Activated T-helper 9 cell treated with anti-CD3 and anti-CD28 coated beads, Interleukin-2, amount 50 U/mL, for 16 hours (primary cell): ENCODE measurements around the gene OGFOD1.

Experiments
- DNase-seq: peaks from one replicate; pipeline ENCODE4 v3.0.0-alpha.2; 2020; ENCODE audit warnings: low read depth

The OGFOD1 gene

DNA sequence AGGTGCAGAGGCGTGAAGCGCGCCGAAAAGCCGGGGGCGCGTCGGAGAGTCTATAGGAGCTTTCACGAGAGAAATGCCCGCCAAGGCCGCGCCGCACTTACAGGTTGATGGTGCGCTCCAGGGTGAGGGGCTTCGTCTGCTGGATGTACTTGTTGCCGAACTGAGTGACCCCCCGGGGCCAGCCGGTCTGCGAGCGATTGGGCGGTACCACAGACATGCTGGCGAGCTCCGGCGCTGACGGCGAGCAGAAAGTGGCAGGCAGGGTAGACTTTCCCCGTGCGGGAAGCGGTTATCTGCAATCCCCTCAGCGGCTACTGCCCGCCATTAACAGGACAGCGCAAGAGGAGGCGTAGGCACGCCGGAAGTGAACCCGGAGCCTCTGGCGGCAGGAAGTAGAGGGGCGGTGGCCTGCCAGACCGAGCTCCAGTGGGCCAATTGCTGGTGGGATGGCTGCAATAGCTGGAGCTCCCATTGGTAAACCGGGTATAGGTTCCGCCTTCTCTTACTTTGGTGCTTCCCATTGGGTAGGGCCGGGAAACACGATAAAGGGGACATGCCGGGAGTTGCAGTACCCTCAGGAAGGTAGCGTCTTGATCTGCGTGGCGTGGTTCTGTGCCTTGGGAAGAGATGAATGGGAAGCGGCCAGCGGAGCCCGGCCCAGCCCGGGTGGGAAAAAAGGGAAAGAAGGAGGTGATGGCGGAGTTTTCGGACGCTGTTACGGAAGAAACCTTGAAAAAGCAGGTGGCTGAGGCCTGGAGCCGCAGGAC is at the start of gene OGFOD1, which contains the start of gene NUDT21:
OGFOD1 (plus strand) TSS at position 569 of the 767 bp plus-strand sequence; CDS start at position 628, 59 bp downstream.
NUDT21 (minus strand) TSS at position 347 of the 767 bp plus-strand sequence; CDS start at position 217, 130 bp downstream.
- peak; percentile 86 for DNase-seq

DNA sequence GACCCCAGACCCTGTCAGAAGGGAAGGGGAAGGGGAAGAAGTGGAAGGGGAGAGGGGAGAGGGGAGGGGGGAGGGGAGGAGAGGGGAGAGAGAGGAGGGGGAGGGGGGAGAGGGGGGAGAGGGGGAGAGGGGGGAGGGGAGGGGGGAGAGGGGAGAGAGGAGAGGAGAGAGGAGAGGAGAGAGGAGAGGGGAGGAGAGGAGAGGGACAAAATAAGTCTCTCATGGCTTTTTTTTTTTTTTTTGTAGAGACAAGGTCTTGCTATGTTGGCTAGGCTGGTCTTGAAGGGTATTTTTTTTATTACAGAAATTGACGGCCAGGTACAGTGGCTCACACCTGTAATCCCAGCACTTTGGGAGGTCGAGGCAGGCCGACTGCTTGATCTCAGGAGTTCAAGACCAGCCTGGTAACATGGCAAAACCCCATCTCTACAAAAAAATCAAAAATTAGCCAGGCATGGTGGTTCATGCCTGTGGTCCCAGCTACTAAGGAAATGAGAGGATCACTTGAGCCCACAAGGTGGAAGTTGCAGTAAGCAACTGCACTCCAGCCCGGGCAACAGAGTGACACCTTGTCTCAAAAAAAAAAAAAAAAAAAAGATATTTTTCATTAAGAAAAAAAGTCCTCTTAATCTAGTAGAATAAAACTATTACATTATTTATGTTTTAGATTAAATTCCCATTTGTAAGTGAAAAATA is 45.2 kb upstream of the OGFOD1 start:
- no peak for DNase-seq

DNA sequence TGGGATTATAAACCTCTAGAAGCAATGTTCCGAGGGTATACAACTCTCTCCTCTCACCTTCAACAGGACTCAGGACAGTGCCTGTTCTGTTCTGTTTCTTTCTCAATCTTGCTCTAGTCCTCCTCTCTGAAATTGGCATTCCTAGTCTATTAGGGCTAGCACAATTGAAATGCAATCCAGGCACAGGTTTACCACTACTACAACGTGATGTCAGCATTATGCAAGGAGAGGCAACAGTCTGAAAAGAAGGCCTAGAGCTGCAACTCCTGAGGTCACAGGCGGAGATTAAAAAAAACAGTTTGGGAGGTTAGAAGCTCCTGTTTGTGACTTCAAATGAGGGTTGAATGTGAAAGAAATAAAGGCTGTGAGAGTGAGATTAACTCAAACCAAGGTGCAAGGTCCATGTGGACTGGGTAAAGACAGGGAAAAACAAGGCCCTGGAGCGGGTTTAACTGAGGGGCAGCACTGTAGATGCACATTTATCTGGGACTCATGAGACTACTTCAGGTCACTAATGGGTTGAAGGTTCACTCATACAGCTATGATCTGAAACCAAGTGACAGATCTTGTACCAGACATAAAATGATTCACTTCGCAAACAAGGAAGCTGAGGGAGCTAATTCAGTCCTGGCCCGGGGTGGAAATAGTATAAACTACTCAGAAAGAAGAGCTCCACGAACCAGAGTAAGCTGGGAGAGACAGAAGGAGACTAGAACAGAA is 42.8 kb upstream of the OGFOD1 start:
- no peak for DNase-seq

DNA sequence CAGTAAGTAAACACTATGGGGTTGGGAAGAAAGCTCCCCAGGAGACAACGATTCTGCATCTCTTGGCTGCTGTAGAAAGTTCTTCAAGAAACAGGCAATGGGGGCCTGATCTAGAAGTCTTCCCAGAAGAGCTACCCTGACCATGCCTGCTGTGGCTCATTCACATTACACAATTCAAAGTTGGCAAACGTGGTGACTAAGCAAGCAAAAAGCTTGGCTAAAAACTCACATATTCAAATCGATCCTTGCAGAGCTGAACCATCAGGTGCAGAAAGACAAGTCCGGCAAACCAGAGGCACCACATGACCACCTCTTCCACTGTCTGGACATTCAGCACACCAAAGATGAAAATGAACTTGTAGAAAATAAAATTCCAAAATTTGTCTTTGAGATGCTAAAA is 42.2 kb upstream of the OGFOD1 start:
- no peak for DNase-seq

DNA sequence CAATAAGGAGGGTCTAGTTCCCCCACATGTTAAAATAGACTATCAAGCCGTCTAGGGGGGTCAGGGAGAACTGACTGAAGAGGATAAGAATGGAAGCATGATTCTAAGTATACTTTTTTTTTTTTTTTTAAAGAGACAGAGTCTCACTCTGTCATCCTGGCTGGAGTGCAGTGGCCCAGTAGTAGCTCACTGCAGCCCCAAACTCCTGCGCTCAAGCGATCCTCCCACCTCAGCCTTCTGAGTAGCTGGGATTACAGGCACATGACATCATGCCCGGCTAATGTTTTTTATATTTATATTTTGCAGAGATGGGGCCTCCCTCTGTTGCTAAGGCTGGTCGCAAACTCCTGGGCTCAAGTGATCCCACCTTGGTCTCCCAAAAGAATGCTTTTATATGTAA is 40.2 kb upstream of the OGFOD1 start:
- DNase-seq: no peak

DNA sequence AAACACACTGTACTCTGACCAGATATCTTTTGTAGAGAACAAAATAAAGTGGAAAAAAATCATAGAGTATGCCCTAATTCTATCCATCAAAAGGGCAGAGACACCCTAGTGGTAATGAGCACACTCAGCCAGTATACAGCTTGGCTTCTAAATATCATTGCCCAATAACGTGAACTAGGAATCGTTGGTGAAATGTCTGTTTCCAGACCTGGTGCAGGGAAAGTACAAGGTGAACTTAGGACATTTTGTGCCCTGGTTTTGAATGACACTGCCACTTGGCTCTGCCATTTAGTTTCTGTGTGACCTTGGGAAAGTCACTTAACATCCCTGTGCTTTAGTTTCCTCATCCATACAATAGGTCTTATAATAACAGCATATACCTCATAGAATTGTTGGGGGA is 39.7 kb upstream of the OGFOD1 start:
- DNase-seq: no peak

DNA sequence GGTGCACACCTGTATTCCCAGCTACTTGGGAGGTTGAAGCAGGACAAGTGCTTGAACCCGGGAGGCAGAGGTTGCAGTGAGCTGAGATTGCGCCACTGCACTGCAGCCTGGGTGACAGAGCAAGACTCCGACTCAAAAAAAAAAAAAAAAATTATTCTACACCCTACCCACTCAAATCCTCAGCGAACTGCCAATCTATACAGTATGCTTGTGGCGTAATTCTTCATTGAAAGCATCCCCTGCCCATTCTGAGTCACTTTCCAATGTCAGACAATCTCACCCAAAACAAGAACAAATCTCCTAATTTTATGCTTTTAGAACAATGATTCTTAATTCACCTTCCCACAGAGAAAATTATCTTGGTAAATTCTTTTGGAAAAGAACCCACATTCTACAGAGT is 38.0 kb upstream of the OGFOD1 start:
- no peak for DNase-seq

DNA sequence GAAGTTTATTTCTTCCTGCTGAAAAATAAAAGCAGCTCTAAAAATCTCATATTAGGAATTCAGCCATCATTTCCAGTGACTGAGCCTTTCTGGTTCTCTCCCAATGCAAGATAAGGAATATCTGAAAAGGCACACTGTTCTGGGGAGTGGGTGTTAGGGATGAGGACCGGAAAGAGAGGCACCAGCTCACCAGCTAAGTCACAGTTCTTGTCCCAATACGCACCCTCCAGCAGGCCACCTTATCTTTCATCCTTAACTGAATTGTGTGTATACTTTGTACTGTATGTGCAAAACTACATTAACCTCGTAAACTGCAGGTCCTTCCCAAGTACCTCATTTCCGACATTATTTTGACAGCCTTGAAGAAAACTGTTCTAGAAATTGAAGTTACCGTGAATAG is 37.0 kb upstream of the OGFOD1 start:
- DNase-seq: no peak

DNA sequence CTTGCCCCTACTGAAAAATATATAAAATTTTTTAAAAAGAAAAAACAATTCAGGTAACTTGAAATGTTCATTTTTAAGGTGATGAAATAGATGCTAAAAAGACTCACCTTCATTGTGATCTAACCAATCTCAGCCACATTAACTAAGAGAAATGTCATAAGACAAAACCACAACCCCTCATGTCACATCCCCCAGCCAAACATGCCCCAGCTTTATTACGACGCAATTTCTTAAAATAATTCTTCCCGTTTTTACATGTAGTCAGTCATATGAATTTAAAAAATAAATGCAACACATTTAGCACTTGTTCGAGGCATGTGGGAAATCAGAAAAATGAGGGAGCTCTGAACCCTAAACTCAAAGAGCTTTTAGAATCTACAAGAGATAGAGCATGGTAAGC is 35.5 kb upstream of the OGFOD1 start:
- DNase-seq: no peak

DNA sequence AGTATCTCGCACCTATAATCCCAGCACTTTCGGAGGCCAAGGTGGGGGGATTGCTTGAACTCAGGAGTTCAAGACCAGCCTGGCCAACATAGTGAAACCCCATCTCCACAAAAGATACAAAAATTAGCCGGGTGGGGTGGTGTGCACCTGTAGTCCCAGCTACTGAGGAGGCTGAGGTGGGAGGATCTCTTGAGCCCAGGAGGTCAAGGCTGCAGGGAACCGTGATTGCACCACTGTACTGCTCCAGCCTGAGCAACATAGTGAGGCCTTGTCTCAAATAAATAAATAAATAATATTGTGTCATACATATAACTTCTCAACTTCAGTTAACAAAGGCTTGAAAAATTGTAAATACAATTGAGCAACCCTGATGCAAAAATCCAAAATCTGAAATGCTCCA is 34.2 kb upstream of the OGFOD1 start:
- no peak for DNase-seq

DNA sequence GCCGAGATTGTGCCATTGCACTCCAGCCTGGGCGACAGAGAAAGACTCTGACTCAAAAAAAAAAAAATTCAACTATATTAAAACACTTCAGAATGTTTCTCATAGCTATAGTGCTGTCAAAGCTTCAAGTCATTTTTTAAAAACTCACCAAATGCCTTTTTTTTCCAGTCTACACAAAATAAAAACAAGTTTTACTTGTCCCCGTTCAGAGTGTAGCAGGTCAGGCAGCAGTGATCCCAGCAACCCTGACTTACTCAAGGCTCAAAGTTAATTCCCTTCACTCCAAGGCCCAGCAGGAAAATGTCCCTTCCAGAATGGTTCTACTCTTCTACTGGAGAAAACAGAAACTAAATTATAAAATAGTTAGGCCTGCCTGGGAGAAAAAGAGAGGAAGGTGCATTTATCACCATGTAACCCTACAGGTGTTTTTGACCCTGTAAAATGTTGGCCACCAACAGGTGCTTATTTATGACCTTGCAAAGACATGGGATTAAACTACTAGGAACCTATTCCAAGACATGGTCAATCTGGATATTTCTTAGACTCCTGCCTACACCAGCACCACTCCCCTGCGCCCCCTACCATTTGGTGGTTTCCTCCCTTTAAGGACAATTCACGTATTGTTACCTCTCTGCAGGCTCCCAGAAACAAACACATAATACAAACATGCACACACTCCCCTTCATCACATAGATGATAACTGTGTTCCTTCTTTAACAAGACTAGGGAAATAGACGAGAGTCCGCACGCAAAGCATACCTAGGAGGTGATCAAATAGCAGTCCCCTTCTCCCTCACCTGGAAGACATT is 31.4 kb upstream of the OGFOD1 start:
- no peak for DNase-seq

DNA sequence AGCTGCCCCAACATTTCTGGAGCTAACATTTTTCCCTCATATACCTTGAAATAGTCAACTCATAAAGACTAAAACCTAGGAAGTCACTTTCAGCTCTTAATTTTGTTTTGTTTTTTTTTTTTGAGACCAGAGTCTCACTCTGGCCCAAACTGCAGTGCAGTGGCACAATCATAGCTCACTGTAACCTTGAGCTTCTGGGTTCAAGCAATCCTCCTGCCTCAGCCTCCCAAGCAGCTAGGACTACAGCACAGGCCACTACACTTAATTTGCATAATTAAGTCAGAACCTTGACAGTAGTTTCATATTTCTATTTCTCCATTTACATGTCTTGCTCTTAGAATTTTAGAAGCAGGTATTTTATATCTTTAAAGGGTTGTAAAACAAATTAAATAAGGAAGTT is 30.7 kb upstream of the OGFOD1 start:
- DNase-seq: no peak

DNA sequence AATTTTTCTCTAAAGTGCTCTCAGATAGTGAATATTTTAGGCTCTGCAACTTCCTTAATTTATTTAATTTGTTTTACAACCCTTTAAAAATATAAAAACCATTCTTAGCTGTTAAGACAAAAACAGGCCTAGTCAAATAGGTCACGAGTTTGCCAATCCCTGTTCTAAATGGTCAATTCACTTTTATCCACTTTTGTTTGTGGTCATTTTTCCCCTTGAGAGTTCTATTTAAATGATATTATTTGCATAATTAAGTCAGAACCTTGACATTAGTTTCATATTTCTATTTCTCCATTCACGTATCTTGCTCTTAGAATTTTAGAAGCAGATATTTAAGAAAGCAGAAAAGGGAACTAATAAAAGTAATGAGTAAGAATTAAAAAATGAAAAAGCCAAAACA is 30.0 kb upstream of the OGFOD1 start:
- no peak for DNase-seq

DNA sequence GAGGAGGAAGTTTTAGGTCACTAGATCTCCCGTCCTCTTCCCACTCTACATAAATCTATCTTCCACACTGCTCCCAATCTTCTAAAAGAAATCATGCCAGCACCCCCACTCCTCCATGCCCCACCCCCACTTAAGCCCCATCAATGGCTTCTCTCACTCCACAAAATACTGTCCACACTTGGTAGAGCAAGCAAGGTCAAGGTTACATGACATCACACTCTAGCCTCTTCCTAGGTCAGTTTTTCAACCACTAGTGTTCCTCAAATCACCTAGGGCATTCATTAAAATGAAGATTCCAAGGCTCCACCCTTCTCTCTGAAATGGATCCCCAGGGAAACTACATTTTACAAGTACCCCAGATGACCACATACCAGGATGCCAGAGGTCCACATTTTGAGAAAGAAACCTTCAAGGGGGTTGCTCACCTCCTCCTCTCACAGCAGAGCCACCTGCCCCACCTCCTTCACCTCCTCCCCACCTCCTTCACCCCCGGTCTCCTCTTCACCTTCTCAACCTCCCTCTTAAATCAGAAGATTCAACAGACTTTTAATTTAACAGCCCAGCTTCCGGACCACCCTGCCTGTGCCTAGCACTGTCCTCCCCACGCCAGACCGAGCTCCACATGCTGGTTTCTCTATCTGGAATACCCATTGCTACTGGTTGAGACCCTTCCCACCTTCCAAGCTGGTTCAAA is 29.2 kb upstream of the OGFOD1 start:
- DNase-seq: no peak

DNA sequence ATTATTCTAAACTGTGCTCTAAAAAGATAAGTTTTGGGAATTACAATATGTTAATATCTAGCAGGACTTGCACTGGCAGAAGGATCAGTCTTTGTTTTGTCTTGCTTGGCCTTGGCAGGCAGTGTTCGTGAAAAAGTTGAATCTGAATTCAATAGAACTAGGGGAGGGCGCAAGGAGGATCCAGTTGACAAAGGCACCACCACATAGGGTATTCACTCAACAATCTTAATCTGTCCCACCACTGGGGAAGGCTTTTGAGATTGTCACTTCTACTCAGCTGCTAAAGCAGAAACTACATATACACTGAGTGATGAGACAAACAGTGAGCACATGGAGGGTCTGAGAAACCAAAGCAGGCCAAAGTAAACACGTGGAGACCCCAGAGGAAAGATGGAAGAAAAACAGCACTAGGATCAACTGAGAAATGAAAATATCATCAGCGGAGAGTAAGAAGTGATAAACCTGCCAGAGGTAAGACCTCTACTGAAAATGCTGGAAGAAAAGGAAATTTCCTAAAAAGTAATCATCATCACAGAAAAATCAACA is 28.4 kb upstream of the OGFOD1 start:
- no peak for DNase-seq

DNA sequence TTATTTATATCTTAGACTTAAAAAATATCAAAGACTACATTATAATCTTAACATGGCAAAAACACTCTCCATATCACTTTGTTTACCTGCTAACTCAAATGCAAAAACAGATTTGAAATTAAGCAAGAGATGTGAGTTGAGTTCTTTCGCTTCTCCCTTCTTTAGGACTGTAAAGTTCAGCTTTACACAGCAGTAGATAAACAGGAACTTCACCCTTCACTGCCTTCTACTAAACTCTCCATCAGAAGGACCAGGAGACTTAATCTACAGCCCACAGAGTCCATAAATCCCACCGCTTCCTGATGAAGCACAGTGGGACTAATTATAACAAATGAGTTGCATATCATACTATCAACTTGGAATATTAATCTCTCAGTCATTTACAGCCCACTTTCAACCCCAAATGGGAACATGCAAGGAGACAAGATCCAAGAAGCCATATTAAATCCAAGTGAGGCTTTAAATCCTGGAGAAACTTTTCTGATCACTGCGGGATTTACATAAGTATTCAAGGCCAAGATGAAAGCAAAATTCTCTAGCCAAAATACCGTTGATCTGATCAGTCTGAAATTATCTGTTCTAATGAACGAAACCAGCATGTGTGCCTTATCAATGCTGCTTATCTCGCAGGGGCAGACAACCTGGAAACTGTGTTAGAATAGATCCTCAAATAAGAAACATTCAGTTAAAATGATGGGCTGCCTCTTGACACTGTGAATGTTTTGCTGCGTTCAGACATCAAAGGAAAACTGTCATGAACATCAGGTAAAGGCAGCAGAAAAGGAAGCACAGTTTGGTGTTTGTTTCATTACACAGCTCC is 27.6 kb upstream of the OGFOD1 start:
- DNase-seq: no peak

DNA sequence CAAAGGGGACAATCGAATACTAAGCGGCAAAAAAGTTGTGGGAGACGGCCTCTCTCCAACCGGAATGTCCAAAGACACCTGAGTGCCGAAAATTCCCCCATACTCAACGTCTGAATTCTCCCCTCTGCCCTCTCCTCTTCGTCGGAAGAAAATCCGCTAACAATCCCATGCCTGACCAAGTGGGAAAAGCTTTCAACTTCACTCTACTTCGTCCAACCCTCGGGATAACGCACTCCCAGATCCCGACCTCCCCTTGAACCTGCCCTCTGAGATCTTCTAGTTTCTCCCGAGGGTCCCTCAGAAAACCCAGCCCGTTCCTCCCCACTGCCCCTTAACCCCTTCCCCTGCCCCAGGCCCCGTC is 27.0 kb upstream of the OGFOD1 start:
- no peak for DNase-seq

DNA sequence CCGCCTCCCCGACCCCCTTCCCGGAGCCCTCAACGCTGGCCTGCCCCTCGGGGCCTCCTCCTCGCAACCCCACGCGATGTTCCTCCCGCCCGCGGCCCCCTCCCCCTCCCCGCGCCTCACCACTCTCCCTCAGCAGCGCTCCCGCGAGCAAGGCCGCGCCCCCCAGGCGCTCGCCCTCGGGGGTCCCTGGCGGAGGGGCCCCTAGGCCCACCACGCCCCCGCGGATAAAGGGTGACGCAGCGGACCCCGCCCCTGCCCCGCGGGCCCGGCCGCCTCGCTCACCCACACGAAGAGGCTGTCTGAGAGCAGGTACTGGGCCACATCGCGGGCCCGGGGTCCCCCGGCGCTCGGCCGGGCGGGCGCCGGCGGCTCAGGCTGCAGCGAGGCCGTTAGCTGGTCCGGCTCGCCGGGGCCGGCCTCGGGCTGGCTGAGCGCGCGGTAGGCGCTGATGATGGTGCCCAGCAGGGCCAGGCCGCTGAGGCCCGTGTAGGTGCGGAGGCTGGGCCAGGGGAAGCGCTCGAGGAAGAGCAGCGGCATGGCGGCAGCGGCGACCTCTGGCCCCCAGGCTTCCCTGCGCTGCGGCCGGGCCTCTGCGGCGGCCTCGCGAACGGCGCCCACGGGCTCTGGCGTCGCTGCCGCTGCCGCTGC is 26.4 kb upstream of the OGFOD1 start:
- peak; percentile 29 for DNase-seq

DNA sequence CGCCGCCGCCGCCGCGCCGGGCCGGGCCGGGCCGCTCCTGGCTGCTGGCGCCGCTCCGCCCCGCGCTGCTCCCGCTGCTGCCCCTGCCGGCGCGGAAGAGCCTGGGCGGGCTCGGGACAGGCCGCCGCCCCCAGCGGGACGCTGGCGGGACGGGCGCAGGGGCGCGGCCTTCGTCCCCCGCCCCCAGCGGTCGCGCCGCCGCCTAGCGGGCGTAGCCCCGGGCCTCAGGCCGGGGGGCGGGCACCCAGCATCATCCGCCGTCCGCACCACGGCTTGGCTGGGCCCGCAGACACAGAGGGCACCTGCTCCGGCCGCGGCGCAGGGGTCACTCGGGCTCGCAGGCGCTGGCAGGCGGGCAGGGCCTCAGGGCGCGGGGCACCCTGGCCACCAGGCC is 25.9 kb upstream of the OGFOD1 start, which contains the start of gene AMFR:
AMFR (minus strand) TSS at position 107 of the 394 bp plus-strand sequence. CDS start 218 bp downstream, outside the sequence.
- peak; percentile 66 for DNase-seq

DNA sequence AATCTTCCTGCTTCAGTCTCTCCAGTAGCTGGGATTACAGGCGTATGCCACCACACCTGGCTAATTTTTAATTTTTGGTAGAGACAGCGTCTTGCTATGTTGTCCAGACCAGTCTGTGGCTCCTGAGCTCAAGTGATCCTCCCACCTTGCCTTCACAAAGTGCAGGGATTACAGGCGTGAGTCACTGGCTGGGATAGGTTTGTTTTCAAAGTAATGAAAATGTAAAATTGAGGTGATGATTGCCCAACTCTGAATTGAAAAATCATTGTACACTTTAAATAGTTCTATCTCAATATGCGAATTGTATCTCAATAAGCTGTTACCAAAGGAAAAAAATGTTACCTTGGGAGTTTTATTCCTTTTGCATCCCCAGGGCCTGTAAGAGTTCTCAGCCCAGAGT is 24.8 kb upstream of the OGFOD1 start:
- DNase-seq: no peak
